Measurements from ENCODE around the gene ST7. TPM values are rescaled to one million over a fixed set of nuclear protein-coding genes. Genes with fewer than 3 reads are reported as not detected.
"Not testable (repeated sequence)": the region's sequence is repeated elsewhere in the genome, so short reads cannot be mapped to it uniquely, and the experiment has no call there.

ST7 gene
- total RNA-seq, 1 donor from 2014 or later = 8.3 TPM

DNA sequence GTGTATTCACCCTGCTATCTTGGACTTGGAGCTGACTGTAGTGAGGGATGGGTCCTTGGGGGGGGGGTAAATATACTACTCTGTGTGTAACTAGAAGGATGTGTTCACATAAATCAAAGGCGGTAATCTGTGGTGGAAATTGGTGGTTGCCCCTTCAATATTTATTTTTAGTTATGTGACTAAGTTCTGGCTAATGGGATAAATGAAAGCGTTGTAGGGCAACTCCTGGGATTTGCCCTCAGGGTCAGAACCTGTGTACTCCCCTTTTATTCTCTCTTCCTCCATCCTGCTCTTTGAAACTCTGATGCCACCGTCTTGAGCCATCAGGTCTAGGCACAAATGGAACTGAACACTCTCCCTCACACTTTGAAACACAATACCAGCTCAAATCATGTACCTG lies 24.3 kb upstream of the ST7 start:
- no peaks in the 10 kb centered on the region for H3K9me3 Mint-ChIP-seq
- peaks cover 3% of the 10 kb centered on the region for H3K4me1 Mint-ChIP-seq
- DNase-seq (no peak), ATAC-seq (ENCODE audit: low read depth) (no peak)
- peaks cover 4% of the 10 kb centered on the region for H3K27me3 Mint-ChIP-seq
- no peak for TF ChIP-seq CTCF (IDR thresholded peaks at IDR 0.05)
- POLR2A ChIA-PET = no interaction called here
- no peak overlapping the region for H3K27ac Mint-ChIP-seq
- no peak overlapping the region for H3K4me3 Mint-ChIP-seq
- H3K36me3 Mint-ChIP-seq (ENCODE audit: low read depth) = no peaks in the 10 kb centered on the region
- CTCF ChIA-PET = interaction anchor here (1.1 to 4.3 kb wide), 6 partner anchors 11 to 196 kb away, joined by 3 to 73 read pairs (median 6); no protein-coding TSS in a partner anchor
- intact Hi-C loops (cut with micrococcal nuclease) = no loop called here

DNA sequence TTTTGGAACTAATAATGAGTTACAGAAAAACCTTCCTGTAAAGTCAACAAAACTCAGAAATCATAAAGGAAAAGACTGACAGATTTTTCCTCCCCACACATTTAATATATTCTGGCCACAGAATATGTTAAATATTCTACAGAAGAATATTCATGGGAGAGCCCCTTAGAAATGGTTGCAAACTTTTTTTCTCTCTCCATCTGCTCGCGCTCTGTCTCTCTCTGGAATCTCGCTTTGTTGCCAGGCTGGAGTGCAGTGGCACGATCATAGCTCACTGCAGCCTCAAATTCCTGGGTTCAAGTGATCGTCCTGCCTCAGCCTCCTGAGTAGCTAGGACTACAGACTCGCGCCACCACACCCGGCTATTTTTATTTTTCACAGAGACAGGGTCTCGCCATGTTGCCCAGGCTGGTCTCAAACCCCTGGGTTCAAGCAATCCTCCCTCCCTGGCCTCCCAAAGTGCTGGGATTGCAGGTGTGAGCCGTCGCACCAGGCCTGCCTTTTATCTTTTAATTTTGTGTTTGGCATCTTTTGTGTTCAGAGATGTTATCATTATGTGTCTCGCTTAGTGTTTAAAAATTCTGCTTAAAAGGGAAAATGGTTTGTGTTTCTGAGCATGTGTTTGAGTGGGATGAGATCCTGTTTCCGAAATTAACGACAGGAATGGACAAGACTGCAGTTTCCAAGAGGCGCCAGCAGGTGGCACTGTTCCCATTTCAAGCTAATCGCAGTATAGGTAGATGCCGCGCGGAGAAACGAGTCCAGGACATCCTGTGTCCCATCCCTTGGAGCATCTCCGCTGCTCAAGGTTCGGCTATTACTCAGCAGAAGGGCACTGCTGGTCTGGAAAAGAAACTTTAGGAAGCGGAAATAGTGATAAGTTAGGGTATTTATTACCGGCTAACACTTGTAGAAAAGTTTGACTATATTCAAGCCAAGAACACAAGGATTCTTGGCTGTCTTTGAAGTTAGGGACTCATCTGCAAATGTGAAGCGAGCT lies 23.1 kb upstream of the ST7 start:
- ChIA-PET POLR2A (no interaction called here), CTCF (interaction anchor here (0.6 to 4.3 kb wide), 16 partner anchors 10 to 1238 kb away, joined by 3 to 73 read pairs (median 5); no protein-coding TSS in a partner anchor)
- H3K27me3 Mint-ChIP-seq = peaks cover 8% of the 10 kb centered on the region
- no peaks in the 10 kb centered on the region for H3K36me3 Mint-ChIP-seq (ENCODE audit: low read depth)
- intact Hi-C loops (cut with micrococcal nuclease) = loop anchor here (1.0 to 2.0 kb wide), 6 partner anchors 55 to 1223 kb away; no protein-coding TSS in a partner anchor
- no peak overlapping the region for H3K27ac Mint-ChIP-seq
- peak; percentile 60 for DNase-seq
- no peak overlapping the region for H3K4me3 Mint-ChIP-seq
- H3K9me3 Mint-ChIP-seq = no peaks in the 10 kb centered on the region
- H3K4me1 Mint-ChIP-seq = peaks cover 3% of the 10 kb centered on the region
- ATAC-seq (ENCODE audit: low read depth) = peak; percentile 93
- TF ChIP-seq CTCF (IDR thresholded peaks at IDR 0.05) = peak; percentile 42

- Mint-ChIP-seq H3K36me3 (ENCODE audit: low read depth) (no peaks in the 10 kb centered on the region), H3K9me3 (no peaks in the 10 kb centered on the region), H3K27ac (no peak overlapping the region), H3K4me1 (peaks cover 3% of the 10 kb centered on the region), H3K4me3 (no peak overlapping the region), H3K27me3 (peaks cover 20% of the 10 kb centered on the region)
- ChIA-PET POLR2A (no interaction called here), CTCF (interaction anchor here (0.9 to 1.6 kb wide), 9 partner anchors 53 to 204 kb away, joined by 3 to 11 read pairs (median 3); no protein-coding TSS in a partner anchor)
- DNase-seq (no peak), ATAC-seq (ENCODE audit: low read depth) (no peak)
- no peak for TF ChIP-seq CTCF (IDR thresholded peaks at IDR 0.05)
- intact Hi-C loops (cut with micrococcal nuclease) = no loop called here
Measured at GRCh38 chr7:116932566-116932965, 20.7 kb upstream of the ST7 start.

- Mint-ChIP-seq H3K9me3 (no peaks in the 10 kb centered on the region), H3K4me1 (peaks cover 3% of the 10 kb centered on the region), H3K27me3 (peaks cover 24% of the 10 kb centered on the region), H3K4me3 (no peak overlapping the region), H3K36me3 (ENCODE audit: low read depth) (no peaks in the 10 kb centered on the region), H3K27ac (no peak overlapping the region)
- TF ChIP-seq CTCF (IDR thresholded peaks at IDR 0.05) = no peak
- CTCF ChIA-PET = interaction anchor here (1.1 to 1.6 kb wide), 5 partner anchors 52 to 203 kb away, joined by 3 to 11 read pairs (median 6); no protein-coding TSS in a partner anchor
- intact Hi-C loops (cut with micrococcal nuclease) = no loop called here
- ATAC-seq (ENCODE audit: low read depth) (no peak), DNase-seq (no peak)
- POLR2A ChIA-PET = no interaction called here
Measured at GRCh38 chr7:116933465-116933864, 19.8 kb upstream of the ST7 start.

GRCh38 chr7:116934580-116934979 lies 18.7 kb upstream of the ST7 start:
- Mint-ChIP-seq H3K4me3 (no peak overlapping the region), H3K4me1 (peaks cover 3% of the 10 kb centered on the region), H3K36me3 (ENCODE audit: low read depth) (no peaks in the 10 kb centered on the region), H3K27ac (no peak overlapping the region), H3K9me3 (no peaks in the 10 kb centered on the region), H3K27me3 (peaks cover 26% of the 10 kb centered on the region)
- DNase-seq (no peak), ATAC-seq (ENCODE audit: low read depth) (no peak)
- ChIA-PET POLR2A (no interaction called here), CTCF (no interaction called here)
- TF ChIP-seq CTCF (IDR thresholded peaks at IDR 0.05) = no peak
- intact Hi-C loops (cut with micrococcal nuclease) = no loop called here

- H3K4me3 Mint-ChIP-seq; H3K36me3 Mint-ChIP-seq (ENCODE audit: low read depth); CTCF ChIA-PET; H3K4me1 Mint-ChIP-seq; DNase-seq; H3K9me3 Mint-ChIP-seq; ATAC-seq (ENCODE audit: low read depth); POLR2A ChIA-PET; intact Hi-C loops (cut with micrococcal nuclease); H3K27ac Mint-ChIP-seq: not testable (repeated sequence)
- H3K27me3 Mint-ChIP-seq = peaks cover 22% of the 10 kb centered on the region
Measured at GRCh38 chr7:116936844-116937243, 16.5 kb upstream of the ST7 start.
